Measurements from ENCODE around the gene CFAP107.

GRCh38 chr1:12778907-12779306, 32.9 kb downstream of the CFAP107 start:
- TF ChIP-seq, protein P1, sequence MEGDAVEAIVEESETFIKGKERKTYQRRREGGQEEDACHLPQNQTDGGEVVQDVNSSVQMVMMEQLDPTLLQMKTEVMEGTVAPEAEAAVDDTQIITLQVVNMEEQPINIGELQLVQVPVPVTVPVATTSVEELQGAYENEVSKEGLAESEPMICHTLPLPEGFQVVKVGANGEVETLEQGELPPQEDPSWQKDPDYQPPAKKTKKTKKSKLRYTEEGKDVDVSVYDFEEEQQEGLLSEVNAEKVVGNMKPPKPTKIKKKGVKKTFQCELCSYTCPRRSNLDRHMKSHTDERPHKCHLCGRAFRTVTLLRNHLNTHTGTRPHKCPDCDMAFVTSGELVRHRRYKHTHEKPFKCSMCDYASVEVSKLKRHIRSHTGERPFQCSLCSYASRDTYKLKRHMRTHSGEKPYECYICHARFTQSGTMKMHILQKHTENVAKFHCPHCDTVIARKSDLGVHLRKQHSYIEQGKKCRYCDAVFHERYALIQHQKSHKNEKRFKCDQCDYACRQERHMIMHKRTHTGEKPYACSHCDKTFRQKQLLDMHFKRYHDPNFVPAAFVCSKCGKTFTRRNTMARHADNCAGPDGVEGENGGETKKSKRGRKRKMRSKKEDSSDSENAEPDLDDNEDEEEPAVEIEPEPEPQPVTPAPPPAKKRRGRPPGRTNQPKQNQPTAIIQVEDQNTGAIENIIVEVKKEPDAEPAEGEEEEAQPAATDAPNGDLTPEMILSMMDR (conservative IDR thresholded peaks at IDR 0.05; ENCODE audit: low read depth, low read length), result no peak
- no peak for TF ChIP-seq POLR2A (IDR thresholded peaks at IDR 0.05; ENCODE audit: low read depth, low read length)
- no peak for TF ChIP-seq FOS (IDR thresholded peaks at IDR 0.05; ENCODE audit: low read depth, low read length)
- TF ChIP-seq RAD21 (IDR thresholded peaks at IDR 0.05; ENCODE audit: low read length), result no peak

All from IMR-90 (cell line).